Fibroblast of mammary gland (primary cell): Measurements from ENCODE around the gene ZCCHC4.

ENCODE experiments used
- DNase-seq: peaks from one replicate; pipeline ENCODE4 v3.0.0-alpha.2; 2010; ENCODE audit warnings: low read depth
- H3K4me3 ChIP-seq: 2 replicates; pipeline ENCODE4 v1.5.1; 2011; ENCODE audit warnings: low read depth, mild to moderate bottlenecking, low read length, moderate library complexity; ENCODE audit not compliant: control insufficient read depth
- TF ChIP-seq, protein P1 (sequence below): conservative IDR thresholded peaks from 2 replicates; pipeline ENCODE4 v1.5.1; 2011; ENCODE audit warnings: low read depth, low read length, inconsistent platforms; ENCODE audit not compliant: control insufficient read depth, insufficient read depth

The ZCCHC4 gene

DNA sequence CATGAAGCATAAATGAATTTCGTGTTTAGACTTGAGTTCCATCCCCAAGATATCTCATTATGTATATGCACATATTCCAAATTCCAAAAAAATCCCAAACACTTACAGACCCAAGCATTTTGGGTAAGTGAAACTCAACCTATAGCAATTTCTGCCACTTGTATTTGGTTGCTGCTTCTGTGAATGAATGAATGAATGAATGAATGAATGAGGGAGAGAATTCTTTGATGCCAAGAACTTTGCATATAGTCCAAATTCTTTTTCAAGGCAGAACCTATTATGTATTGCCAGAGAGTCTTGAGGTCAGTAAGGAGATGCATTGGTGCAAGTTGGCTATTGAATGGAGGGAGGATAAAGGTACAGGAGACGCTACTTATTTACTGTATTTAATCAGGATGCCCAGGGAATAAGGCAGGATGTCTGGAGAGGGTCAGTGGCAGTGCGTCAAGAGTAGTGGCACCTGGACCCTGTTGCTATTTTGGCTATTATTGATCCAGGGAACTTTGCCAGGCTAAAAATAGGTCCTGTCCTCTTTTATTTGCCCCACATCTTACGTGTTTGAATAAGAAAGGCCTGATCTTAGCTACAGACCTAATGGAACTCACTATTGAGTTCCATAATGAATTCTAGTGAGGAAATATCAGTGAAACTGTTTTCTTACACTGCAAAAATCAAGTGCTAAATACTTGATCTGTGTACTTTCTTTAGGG is 98.4 kb downstream of the ZCCHC4 start:
- no peak for DNase-seq
- H3K4me3 ChIP-seq = no peak overlapping the region
- TF ChIP-seq, protein P1, sequence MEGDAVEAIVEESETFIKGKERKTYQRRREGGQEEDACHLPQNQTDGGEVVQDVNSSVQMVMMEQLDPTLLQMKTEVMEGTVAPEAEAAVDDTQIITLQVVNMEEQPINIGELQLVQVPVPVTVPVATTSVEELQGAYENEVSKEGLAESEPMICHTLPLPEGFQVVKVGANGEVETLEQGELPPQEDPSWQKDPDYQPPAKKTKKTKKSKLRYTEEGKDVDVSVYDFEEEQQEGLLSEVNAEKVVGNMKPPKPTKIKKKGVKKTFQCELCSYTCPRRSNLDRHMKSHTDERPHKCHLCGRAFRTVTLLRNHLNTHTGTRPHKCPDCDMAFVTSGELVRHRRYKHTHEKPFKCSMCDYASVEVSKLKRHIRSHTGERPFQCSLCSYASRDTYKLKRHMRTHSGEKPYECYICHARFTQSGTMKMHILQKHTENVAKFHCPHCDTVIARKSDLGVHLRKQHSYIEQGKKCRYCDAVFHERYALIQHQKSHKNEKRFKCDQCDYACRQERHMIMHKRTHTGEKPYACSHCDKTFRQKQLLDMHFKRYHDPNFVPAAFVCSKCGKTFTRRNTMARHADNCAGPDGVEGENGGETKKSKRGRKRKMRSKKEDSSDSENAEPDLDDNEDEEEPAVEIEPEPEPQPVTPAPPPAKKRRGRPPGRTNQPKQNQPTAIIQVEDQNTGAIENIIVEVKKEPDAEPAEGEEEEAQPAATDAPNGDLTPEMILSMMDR = no peak

DNA sequence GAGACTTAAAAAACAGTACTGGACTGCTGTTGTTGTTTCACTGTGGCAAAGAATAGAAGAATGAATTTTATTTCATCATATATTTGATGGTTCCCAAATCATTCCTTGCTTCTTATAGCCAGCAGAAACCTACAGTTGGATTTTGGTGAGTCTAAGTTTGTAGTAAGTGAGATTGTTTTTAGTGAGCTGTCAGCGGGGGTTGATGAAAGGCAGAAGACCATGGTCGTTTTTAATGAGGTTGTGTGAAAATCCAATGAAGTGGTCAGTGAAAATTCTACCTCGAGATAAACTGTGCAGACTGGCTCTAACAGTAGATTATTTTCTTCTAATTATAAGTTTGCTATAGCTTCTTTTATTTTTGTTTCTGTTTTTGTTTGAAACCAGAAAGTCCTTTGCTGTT is 100.7 kb downstream of the ZCCHC4 start:
- DNase-seq = no peak
- TF ChIP-seq, protein P1 = no peak
- H3K4me3 ChIP-seq = no peak overlapping the region

DNA sequence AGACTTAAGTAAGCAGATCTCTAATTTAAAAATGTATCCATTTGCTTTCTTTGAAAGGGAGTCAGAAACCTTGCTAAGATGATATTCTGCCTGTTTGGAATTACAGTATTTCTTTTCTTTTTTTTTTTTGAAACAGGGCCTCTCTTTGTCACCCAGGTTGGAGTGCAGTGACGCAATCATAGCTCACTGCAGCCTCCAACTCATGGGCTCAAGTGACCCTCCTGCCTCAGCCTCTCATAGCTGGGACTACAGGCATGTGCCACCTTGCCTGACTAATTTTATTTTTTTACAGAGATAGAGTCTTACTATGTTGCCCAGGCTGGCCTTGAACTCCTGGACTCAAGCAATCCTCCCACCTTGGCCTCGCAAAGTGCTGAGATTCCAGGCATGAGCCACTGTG is 104.4 kb downstream of the ZCCHC4 start:
- TF ChIP-seq, protein P1 = no peak
- no peak for DNase-seq
- H3K4me3 ChIP-seq = no peak overlapping the region
